HEK293T (cell line): ENCODE data around the gene CLEC14A.

Experiments
- CTCF ChIA-PET: fragments of 350-600 bp; formaldehyde crosslinking; extraction: SDS; loops from one replicate; lab custom pipeline; 2021; ENCODE audit warnings: antibody characterized with exemption, inconsistent platforms; lab: Yijun Ruan, JAX
- POLR2A ChIA-PET: fragments of 350-600 bp; formaldehyde crosslinking; extraction: SDS; loops from one replicate; lab custom pipeline; 2020; ENCODE audit warnings: antibody characterized with exemption, inconsistent platforms; lab: Yijun Ruan, JAX
- DNase-seq: peaks from one replicate; pipeline ENCODE4 v3.0.0; 2012; ENCODE audit warnings: mixed read lengths; ENCODE audit errors: extremely low spot score
- ARNT ChIP-seq: fragments of 450-650 bp; IDR thresholded peaks from 2 replicates; pipeline ENCODE4 v1.6.1; 2017; ENCODE audit warnings: mild to moderate bottlenecking
- BHLHE40 ChIP-seq: fragments of 450-650 bp; IDR thresholded peaks from 2 replicates; pipeline ENCODE4 v1.6.1; 2016; ENCODE audit warnings: mild to moderate bottlenecking, moderate library complexity, borderline replicate concordance
- CTBP1 ChIP-seq: fragments of 450-650 bp; IDR thresholded peaks from 2 replicates; pipeline ENCODE4 v1.6.1; 2016; ENCODE audit warnings: borderline replicate concordance
- ELF4 ChIP-seq: fragments of 450-650 bp; IDR thresholded peaks from 2 replicates; pipeline ENCODE4 v1.6.1; 2017; ENCODE audit warnings: antibody characterized with exemption
- FOXA1 ChIP-seq: fragments of 450-650 bp; IDR thresholded peaks from 2 replicates; pipeline ENCODE4 v1.6.1; 2016; ENCODE audit warnings: mild to moderate bottlenecking
- FOXK2 ChIP-seq: fragments of 450-650 bp; IDR thresholded peaks from 2 replicates; pipeline ENCODE4 v1.6.1; 2016; ENCODE audit warnings: mild to moderate bottlenecking
- FOXM1 ChIP-seq: fragments of 450-650 bp; IDR thresholded peaks from 2 replicates; pipeline ENCODE4 v1.6.1; 2017; ENCODE audit warnings: mild to moderate bottlenecking, borderline replicate concordance
- HDGF ChIP-seq: fragments of 450-650 bp; IDR thresholded peaks from 2 replicates; pipeline ENCODE4 v1.6.1; 2017; ENCODE audit warnings: antibody characterized with exemption, borderline replicate concordance
- L3MBTL2 ChIP-seq: fragments of 450-650 bp; conservative IDR thresholded peaks from 2 replicates; pipeline ENCODE4 v1.6.1; 2016; ENCODE audit warnings: mild to moderate bottlenecking
- LEF1 ChIP-seq: fragments of 450-650 bp; IDR thresholded peaks from 2 replicates; pipeline ENCODE4 v1.6.1; 2017; ENCODE audit warnings: mild to moderate bottlenecking, borderline replicate concordance
- NFRKB ChIP-seq: fragments of 450-650 bp; IDR thresholded peaks from 2 replicates; pipeline ENCODE4 v1.6.1; 2016; ENCODE audit warnings: mild to moderate bottlenecking, moderate library complexity
- PKNOX1 ChIP-seq: fragments of 450-650 bp; IDR thresholded peaks from 2 replicates; pipeline ENCODE4 v1.6.1; 2016
- SP1 ChIP-seq: fragments of 450-650 bp; IDR thresholded peaks from 2 replicates; pipeline ENCODE4 v1.6.1; 2017
- SUZ12 ChIP-seq: fragments of 450-650 bp; IDR thresholded peaks from 2 replicates; pipeline ENCODE4 v1.6.1; 2016; ENCODE audit warnings: mild to moderate bottlenecking
- TARDBP ChIP-seq: fragments of 450-650 bp; IDR thresholded peaks from 2 replicates; pipeline ENCODE4 v1.6.1; 2016
- ZNF384 ChIP-seq: fragments of 450-650 bp; IDR thresholded peaks from 2 replicates; pipeline ENCODE4 v1.6.1; 2016

Gene CLEC14A

GRCh38 chr14:38243696-38244240, 12.1 kb downstream of the CLEC14A start:
- TF ChIP-seq ELF4 (no peak), TARDBP (no peak), ARNT (no peak), FOXM1 (no peak), FOXA1 (no peak), L3MBTL2 (no peak), NFRKB (no peak), BHLHE40 (no peak), ZNF384 (no peak), SP1 (no peak), HDGF (no peak)
- ChIA-PET CTCF (no interaction called here), POLR2A (no interaction called here)
- DNase-seq = no peak

DNA sequence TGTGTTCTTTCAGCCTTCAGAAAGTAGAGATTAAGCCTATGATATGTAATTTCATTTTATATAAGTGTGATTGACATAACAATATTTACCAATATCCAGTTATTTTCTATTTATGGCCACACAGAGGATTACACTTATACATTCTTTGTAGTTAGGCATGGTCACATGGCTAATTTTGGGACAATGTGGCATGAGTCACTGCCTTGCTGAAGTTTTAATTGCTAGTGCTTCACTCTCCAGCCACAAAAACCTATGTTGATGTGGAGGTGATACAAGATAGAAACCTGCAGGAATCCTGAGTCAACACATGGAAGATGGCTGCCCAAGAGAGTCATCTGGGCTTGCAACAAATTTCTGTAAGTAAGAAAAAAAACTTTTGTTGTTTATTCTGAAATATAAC, 17.0 kb downstream of the CLEC14A start:
- CTCF ChIA-PET = no interaction called here

DNA sequence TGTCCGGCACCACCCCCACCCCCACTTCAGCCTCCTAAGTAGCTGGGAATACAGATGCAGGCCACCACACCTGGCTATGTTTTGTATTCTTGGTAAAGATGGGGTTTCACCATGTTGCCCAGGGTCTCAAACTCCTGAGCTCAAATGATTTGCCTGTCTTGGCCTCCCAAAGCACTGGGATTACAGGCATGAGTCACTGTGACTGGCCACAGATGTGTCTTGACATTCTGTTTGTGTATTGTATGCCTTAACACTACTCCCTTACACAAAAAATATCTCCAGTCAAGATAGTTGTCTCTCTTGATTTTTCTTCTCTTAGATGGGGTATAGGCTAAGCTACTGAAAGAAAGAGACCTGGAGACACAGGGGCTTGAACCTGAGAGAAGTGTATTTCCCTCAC, 17.6 kb downstream of the CLEC14A start:
- ChIA-PET POLR2A (no interaction called here), CTCF (no interaction called here)
- TF ChIP-seq HDGF (no peak), NFRKB (no peak), CTBP1 (no peak), SUZ12 (no peak), ELF4 (no peak)
- no peak for DNase-seq

More for the DNA sequence above, 17.0 kb downstream of the CLEC14A start:
- POLR2A ChIA-PET = no interaction called here
- DNase-seq = no peak
- TF ChIP-seq LEF1 = no peak
- no peak for TF ChIP-seq FOXA1
- no peak for TF ChIP-seq NFRKB
- no peak for TF ChIP-seq L3MBTL2
- TF ChIP-seq TARDBP = no peak
- no peak for TF ChIP-seq SP1
- no peak for TF ChIP-seq BHLHE40
- no peak for TF ChIP-seq SUZ12
- TF ChIP-seq ZNF384 = no peak
- TF ChIP-seq FOXM1 = no peak
- TF ChIP-seq PKNOX1 = no peak
- TF ChIP-seq ARNT = no peak
- no peak for TF ChIP-seq HDGF
- TF ChIP-seq ELF4 = no peak
- no peak for TF ChIP-seq FOXK2
- TF ChIP-seq CTBP1 = no peak

DNA sequence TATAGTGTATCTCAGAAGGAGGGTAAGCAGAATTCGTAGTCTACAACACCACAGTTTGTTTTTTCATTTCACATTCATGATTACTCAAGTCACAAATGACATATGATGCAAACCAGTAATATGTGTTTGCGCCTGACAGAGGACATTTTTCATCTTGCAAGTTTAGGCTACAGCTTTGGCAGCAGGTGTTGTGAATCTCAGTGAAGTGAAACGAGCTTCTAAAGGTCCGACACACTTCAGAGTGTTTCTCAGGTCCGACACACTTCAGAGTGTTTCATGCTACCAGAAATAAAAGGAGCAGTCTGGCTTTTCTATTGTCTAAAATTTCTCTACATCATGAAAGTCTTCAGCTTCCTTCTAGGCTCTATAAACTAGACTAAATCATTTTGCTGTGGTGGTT, 22.7 kb downstream of the CLEC14A start:
- TF ChIP-seq L3MBTL2 (no peak), PKNOX1 (no peak), FOXA1 (no peak), HDGF (no peak), CTBP1 (no peak), SUZ12 (no peak), FOXK2 (no peak), ZNF384 (no peak), LEF1 (no peak), ELF4 (no peak), BHLHE40 (no peak), SP1 (no peak), ARNT (no peak), NFRKB (no peak)
- ChIA-PET CTCF (no interaction called here), POLR2A (no interaction called here)
- no peak for DNase-seq

GRCh38 chr14:38226366-38226765, 29.5 kb downstream of the CLEC14A start:
- POLR2A ChIA-PET = no interaction called here
- CTCF ChIA-PET = no interaction called here
- no peak for DNase-seq
- TF ChIP-seq HDGF = no peak
- no peak for TF ChIP-seq ELF4
- no peak for TF ChIP-seq BHLHE40
- TF ChIP-seq FOXA1 = no peak
- no peak for TF ChIP-seq SUZ12
- TF ChIP-seq FOXK2 = no peak
- no peak for TF ChIP-seq ZNF384
- TF ChIP-seq CTBP1 = no peak
- TF ChIP-seq ARNT = no peak
- no peak for TF ChIP-seq TARDBP
- TF ChIP-seq NFRKB = no peak
- TF ChIP-seq SP1 = no peak
- no peak for TF ChIP-seq FOXM1
- TF ChIP-seq LEF1 = no peak
- TF ChIP-seq L3MBTL2 = no peak
- no peak for TF ChIP-seq PKNOX1

- no peak for DNase-seq
- ChIA-PET POLR2A (no interaction called here), CTCF (no interaction called here)
- TF ChIP-seq ELF4 (no peak), NFRKB (no peak)
These were observed 29.9 kb downstream of the CLEC14A start for GRCh38 chr14:38225946-38226345.

DNA sequence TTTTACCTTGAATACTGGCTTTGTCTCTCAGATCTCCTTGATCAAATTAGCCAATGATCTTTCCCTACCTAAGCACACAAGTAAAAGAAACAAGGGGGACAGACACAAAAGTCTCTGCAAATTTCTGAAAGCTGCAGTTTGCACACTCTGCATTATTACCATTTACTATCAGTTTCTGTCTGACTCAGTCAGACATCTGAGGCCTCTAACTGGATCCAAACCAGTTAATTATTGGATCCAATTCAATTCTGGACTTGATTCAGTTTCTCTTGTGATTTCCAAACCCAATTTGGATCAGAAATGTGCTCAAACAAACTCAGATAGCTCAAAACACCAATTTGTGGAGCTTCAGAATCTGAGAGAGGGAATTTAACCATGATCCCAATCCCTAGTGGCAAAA, 31.6 kb downstream of the CLEC14A start:
- POLR2A ChIA-PET = no interaction called here
- DNase-seq = no peak
- TF ChIP-seq NFRKB = no peak
- no peak for TF ChIP-seq PKNOX1
- no peak for TF ChIP-seq LEF1
- no peak for TF ChIP-seq SP1
- no peak for TF ChIP-seq TARDBP
- TF ChIP-seq ZNF384 = no peak
- no peak for TF ChIP-seq CTBP1
- no peak for TF ChIP-seq SUZ12
- TF ChIP-seq ELF4 = no peak
- no peak for TF ChIP-seq ARNT
- TF ChIP-seq FOXK2 = no peak
- no peak for TF ChIP-seq FOXA1
- TF ChIP-seq BHLHE40 = no peak
- TF ChIP-seq L3MBTL2 = no peak
- CTCF ChIA-PET = no interaction called here
